WTC11 (cell line): Measurements from ENCODE around the gene ATPAF2. TPM values are rescaled to one million over a fixed set of nuclear protein-coding genes. Genes with fewer than 3 reads are reported as not detected.

Experiments
- ATAC-seq: fragments of 200-7000 bp; cut with Tn5 transposase; 2 replicates; pipeline ENCODE4 v1.10.0; 2021; ENCODE audit warnings: mild to moderate bottlenecking, moderate library complexity
- CTCF ChIA-PET: fragments of 300-600 bp; sonication (Branson Sonifier 250); formaldehyde crosslinking; loops from one replicate; lab custom pipeline; 2021; ENCODE audit warnings: antibody characterized with exemption; lab: Charles Lee
- POLR2A ChIA-PET: fragments of 350-600 bp; sonication (Branson Sonifier 250); formaldehyde crosslinking; loops from one replicate; lab custom pipeline; 2021; ENCODE audit warnings: antibody characterized with exemption; lab: Charles Lee
- DNase-seq: peaks from one replicate; pipeline ENCODE4 v3.0.0; 2021; ENCODE audit warnings: low spot score
- H3K27ac Mint-ChIP-seq: 2 replicates; pipeline ENCODE4 v1.8.0; 2021; ENCODE audit warnings: mixed read lengths
- H3K27me3 Mint-ChIP-seq: 2 replicates; pipeline ENCODE4 v1.8.0; 2021; ENCODE audit warnings: low read depth, mild to moderate bottlenecking, moderate library complexity, mixed read lengths
- H3K36me3 Mint-ChIP-seq: 2 replicates; pipeline ENCODE4 v1.8.0; 2021; ENCODE audit warnings: mixed read lengths
- H3K4me1 Mint-ChIP-seq: 2 replicates; pipeline ENCODE4 v1.8.0; 2022; ENCODE audit warnings: mixed read lengths
- H3K4me3 Mint-ChIP-seq: 2 replicates; pipeline ENCODE4 v1.8.0; 2021; ENCODE audit warnings: mild to moderate bottlenecking, moderate library complexity, mixed read lengths
- H3K9me3 Mint-ChIP-seq: 2 replicates; pipeline ENCODE4 v1.8.0; 2021; ENCODE audit warnings: mixed read lengths
- AFF4 ChIP-seq: sonication (generic); formaldehyde crosslinking; IDR thresholded peaks from 2 replicates; pipeline ENCODE4 v1.8.1; 2023; ENCODE audit warnings: mild to moderate bottlenecking, missing genetic modification reagents, borderline replicate concordance
- ATF1 ChIP-seq: sonication (generic); formaldehyde crosslinking; IDR thresholded peaks from 2 replicates; pipeline ENCODE4 v1.8.1; 2023; ENCODE audit warnings: mild to moderate bottlenecking, moderate library complexity, missing genetic modification reagents
- CTCF ChIP-seq: fragments of 200-600 bp; IDR thresholded peaks from 2 replicates; pipeline ENCODE4 v1.8.0; 2022; ENCODE audit warnings: antibody characterized with exemption
- E2F4 ChIP-seq: sonication (generic); formaldehyde crosslinking; IDR thresholded peaks from 2 replicates; pipeline ENCODE4 v1.8.1; 2022; ENCODE audit warnings: low read depth, mild to moderate bottlenecking, moderate library complexity, missing genetic modification reagents, borderline replicate concordance
- E2F5 ChIP-seq: sonication (generic); formaldehyde crosslinking; IDR thresholded peaks from 2 replicates; pipeline ENCODE4 v1.8.1; 2022; ENCODE audit warnings: mild to moderate bottlenecking, moderate library complexity, missing genetic modification reagents
- FOXP1 ChIP-seq: sonication (generic); formaldehyde crosslinking; IDR thresholded peaks from 2 replicates; pipeline ENCODE4 v1.8.0; 2022; ENCODE audit warnings: missing genetic modification reagents, mild to moderate bottlenecking, moderate library complexity, borderline replicate concordance
- GTF2I ChIP-seq: fragments of 250-450 bp; sonication (Bioruptor Pico); conservative IDR thresholded peaks from 2 replicates; pipeline ENCODE4 v1.4.0; 2021; ENCODE audit warnings: mild to moderate bottlenecking
- HMGA2 ChIP-seq: fragments of 250-450 bp; sonication (Bioruptor Pico); IDR thresholded peaks from 2 replicates; pipeline ENCODE4 v1.4.0; 2021; ENCODE audit warnings: mild to moderate bottlenecking, moderate library complexity
- IRF2 ChIP-seq: sonication (generic); formaldehyde crosslinking; IDR thresholded peaks from 2 replicates; pipeline ENCODE4 v1.8.0; 2022; ENCODE audit warnings: low read depth, missing genetic modification reagents, borderline replicate concordance
- JUN ChIP-seq: sonication (generic); formaldehyde crosslinking; IDR thresholded peaks from 2 replicates; pipeline ENCODE4 v1.8.0; 2023; ENCODE audit warnings: mild to moderate bottlenecking, missing genetic modification reagents
- KAT7 ChIP-seq: sonication (generic); formaldehyde crosslinking; IDR thresholded peaks from 2 replicates; pipeline ENCODE4 v1.8.1; 2023; ENCODE audit warnings: missing genetic modification reagents, mild to moderate bottlenecking, borderline replicate concordance
- OVOL2 ChIP-seq: fragments of 250-450 bp; sonication (Bioruptor Pico); IDR thresholded peaks from 2 replicates; pipeline ENCODE4 v1.9.0; 2021; ENCODE audit warnings: mild to moderate bottlenecking, borderline replicate concordance
- SMAD3 ChIP-seq: sonication (generic); formaldehyde crosslinking; IDR thresholded peaks from 2 replicates; pipeline ENCODE4 v1.8.0; 2022; ENCODE audit warnings: missing genetic modification reagents, mild to moderate bottlenecking, borderline replicate concordance
- TEAD4 ChIP-seq: sonication (generic); formaldehyde crosslinking; IDR thresholded peaks from 2 replicates; pipeline ENCODE4 v1.8.0; 2022; ENCODE audit warnings: mild to moderate bottlenecking, missing genetic modification reagents
- USF1 ChIP-seq: sonication (generic); formaldehyde crosslinking; IDR thresholded peaks from 2 replicates; pipeline ENCODE4 v1.8.0; 2022; ENCODE audit warnings: mild to moderate bottlenecking, missing genetic modification reagents
- ZBTB21 ChIP-seq: sonication (generic); formaldehyde crosslinking; IDR thresholded peaks from 2 replicates; pipeline ENCODE4 v1.8.1; 2023; ENCODE audit warnings: mild to moderate bottlenecking, missing genetic modification reagents, borderline replicate concordance
- ZNF138 ChIP-seq: sonication (generic); formaldehyde crosslinking; conservative IDR thresholded peaks from 2 replicates; pipeline ENCODE4 v1.8.1; 2022; ENCODE audit warnings: mild to moderate bottlenecking, moderate library complexity, missing genetic modification reagents
- ZNF263 ChIP-seq: sonication (generic); formaldehyde crosslinking; IDR thresholded peaks from 2 replicates; pipeline ENCODE4 v1.8.1; 2022; ENCODE audit warnings: low read depth, mild to moderate bottlenecking, moderate library complexity, missing genetic modification reagents
- ZNF416 ChIP-seq: fragments of 250-450 bp; sonication (Bioruptor Pico); IDR thresholded peaks from 2 replicates; pipeline ENCODE4 v1.9.0; 2021; ENCODE audit warnings: mild to moderate bottlenecking, inconsistent platforms
- ZNF532 ChIP-seq: fragments of 250-450 bp; sonication (Bioruptor Pico); IDR thresholded peaks from 2 replicates; pipeline ENCODE4 v1.9.0; 2021; ENCODE audit warnings: mild to moderate bottlenecking, borderline replicate concordance
- total RNA-seq: library from RNA; stranded (reverse); gene quantifications from 3 replicates; pipeline ENCODE4 v1.2.3, GENCODE V29; 2021

Gene ATPAF2
- total RNA-seq, 1 experiment from 2014 or later, result 33.5 TPM

GRCh38 chr17:18025945-18026776 lies 12.8 kb downstream of the ATPAF2 start:
- ATAC-seq (no peak), DNase-seq (no peak)
- Mint-ChIP-seq H3K4me1 (no peaks in the 10 kb centered on the region), H3K9me3 (no peaks in the 10 kb centered on the region), H3K4me3 (no peak overlapping the region), H3K36me3 (no peaks in the 10 kb centered on the region), H3K27me3 (no peaks in the 10 kb centered on the region), H3K27ac (no peak overlapping the region)
- no peak for TF ChIP-seq ZBTB21
- TF ChIP-seq ZNF138 (CRISPR knock-in tag), result no peak
- no peak for TF ChIP-seq ATF1
- TF ChIP-seq E2F5 (CRISPR knock-in tag), result no peak
- TF ChIP-seq E2F4 (CRISPR knock-in tag), result no peak
- ChIA-PET POLR2A (no interaction called here), CTCF (interaction anchor here (0.6 to 2.0 kb wide), 4 partner anchors 7 to 138 kb away, joined by 3 to 5 read pairs (median 4); no protein-coding TSS in a partner anchor)

- no peaks in the 10 kb centered on the region for H3K9me3 Mint-ChIP-seq
- no peak for DNase-seq
- no peaks in the 10 kb centered on the region for H3K4me1 Mint-ChIP-seq
- no peaks in the 10 kb centered on the region for H3K36me3 Mint-ChIP-seq
- ChIA-PET CTCF (interaction anchor here (0.6 to 2.0 kb wide), 4 partner anchors 8 to 137 kb away, joined by 3 to 5 read pairs (median 4); no protein-coding TSS in a partner anchor), POLR2A (no interaction called here)
- H3K27ac Mint-ChIP-seq, result peak overlapping the region; percentile 51
- H3K4me3 Mint-ChIP-seq, result no peak overlapping the region
- H3K27me3 Mint-ChIP-seq, result no peaks in the 10 kb centered on the region
- ATAC-seq, result no peak
- TF ChIP-seq AFF4 (CRISPR knock-in tag), result no peak
- no peak for TF ChIP-seq FOXP1
- no peak for TF ChIP-seq SMAD3 (CRISPR knock-in tag)
- no peak for TF ChIP-seq JUN (CRISPR knock-in tag)
- no peak for TF ChIP-seq CTCF
- TF ChIP-seq ZNF416, result no peak
- no peak for TF ChIP-seq IRF2
- TF ChIP-seq TEAD4, result no peak
- no peak for TF ChIP-seq ZNF532
- no peak for TF ChIP-seq GTF2I
- TF ChIP-seq ZNF263 (CRISPR knock-in tag), result no peak
- TF ChIP-seq OVOL2 (CRISPR knock-in tag), result no peak
- no peak for TF ChIP-seq KAT7 (CRISPR knock-in tag)
- no peak for TF ChIP-seq HMGA2 (CRISPR knock-in tag)
- no peak for TF ChIP-seq USF1
These were observed 13.6 kb downstream of the ATPAF2 start for GRCh38 chr17:18025241-18025944.
